ENCODE data around the gene GLI3. TPM values are rescaled to one million over a fixed set of nuclear protein-coding genes. Genes with fewer than 3 reads are reported as not detected.

The GLI3 gene
- total RNA-seq, 4 donors from 2014 or later = 8.6 to 12.6 (median 8.7) TPM

DNA sequence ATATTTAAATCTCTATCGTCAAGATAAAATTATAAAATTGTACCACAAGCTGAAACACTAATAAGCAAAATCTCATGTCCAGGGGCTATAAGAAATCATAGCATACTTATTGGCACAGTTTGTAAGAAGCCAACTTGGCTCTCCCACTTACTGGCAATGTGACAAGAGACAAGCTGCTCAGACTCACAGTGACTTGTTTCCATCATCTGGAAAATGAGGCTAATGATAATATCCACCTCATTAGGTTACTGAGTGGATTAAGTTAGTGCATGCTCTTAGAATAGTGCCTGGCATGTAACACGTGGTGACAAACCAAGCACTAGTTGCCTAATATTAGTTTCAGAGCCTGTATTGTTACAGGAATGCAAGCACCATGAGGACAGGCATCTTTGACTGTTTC lies 234.4 kb downstream of the GLI3 start:
- no peak for TF ChIP-seq POLR2A (IDR thresholded peaks at IDR 0.05)
- Histone ChIP-seq H3K4me1 (peaks cover 0 to under 1% (median 0%) of the 10 kb centered on the region in 4 donors), H3K9me3 (no peaks in the 10 kb centered on the region), H3K27ac (no peak overlapping the region), H3K36me3 (peaks cover 0 to 7% (median 0%) of the 10 kb centered on the region in 3 donors), H3K27me3 (no peaks in the 10 kb centered on the region), H3K4me3 (no peak overlapping the region)
- no peak for DNase-seq (ENCODE audit: low spot score in 2 of 2)
- WGBS, 2 donors = 65 to 82% methylated on average over 2 of the region's 2 CpGs

DNA sequence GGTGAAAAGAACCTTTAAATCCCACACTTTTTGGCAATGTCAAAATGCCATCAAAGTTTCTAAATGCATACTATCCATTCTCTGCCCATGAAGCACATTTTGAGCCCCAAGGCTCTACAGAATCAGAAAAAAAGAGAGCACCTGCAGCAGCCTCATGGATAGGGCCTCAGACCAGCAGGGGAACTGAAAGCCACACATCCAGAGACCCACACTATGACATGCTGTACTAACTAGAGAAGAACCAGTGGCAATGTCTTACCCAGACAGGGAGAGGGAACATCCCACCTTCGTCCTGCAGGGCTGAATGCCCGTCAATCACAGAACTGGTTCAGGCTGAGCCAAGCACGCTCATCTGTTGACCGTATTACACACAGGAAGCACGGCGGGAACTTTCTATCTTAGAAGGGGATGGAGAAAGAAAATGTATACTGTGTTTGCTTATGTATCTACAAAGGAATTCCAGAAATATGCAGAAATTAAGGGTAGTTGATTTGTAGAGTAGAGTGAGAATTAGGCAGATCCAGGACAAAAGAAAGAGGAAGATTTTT lies 237.2 kb downstream of the GLI3 start:
- H3K9me3 ChIP-seq = no peaks in the 10 kb centered on the region
- no peak overlapping the region for H3K4me3 ChIP-seq
- no peaks in the 10 kb centered on the region for H3K27me3 ChIP-seq
- no peak for DNase-seq (ENCODE audit: low spot score in 2 of 2)
- H3K27ac ChIP-seq = no peak overlapping the region
- peaks cover 0 to 7% (median 0%) of the 10 kb centered on the region in 3 donors for H3K36me3 ChIP-seq
- TF ChIP-seq, protein P1, sequence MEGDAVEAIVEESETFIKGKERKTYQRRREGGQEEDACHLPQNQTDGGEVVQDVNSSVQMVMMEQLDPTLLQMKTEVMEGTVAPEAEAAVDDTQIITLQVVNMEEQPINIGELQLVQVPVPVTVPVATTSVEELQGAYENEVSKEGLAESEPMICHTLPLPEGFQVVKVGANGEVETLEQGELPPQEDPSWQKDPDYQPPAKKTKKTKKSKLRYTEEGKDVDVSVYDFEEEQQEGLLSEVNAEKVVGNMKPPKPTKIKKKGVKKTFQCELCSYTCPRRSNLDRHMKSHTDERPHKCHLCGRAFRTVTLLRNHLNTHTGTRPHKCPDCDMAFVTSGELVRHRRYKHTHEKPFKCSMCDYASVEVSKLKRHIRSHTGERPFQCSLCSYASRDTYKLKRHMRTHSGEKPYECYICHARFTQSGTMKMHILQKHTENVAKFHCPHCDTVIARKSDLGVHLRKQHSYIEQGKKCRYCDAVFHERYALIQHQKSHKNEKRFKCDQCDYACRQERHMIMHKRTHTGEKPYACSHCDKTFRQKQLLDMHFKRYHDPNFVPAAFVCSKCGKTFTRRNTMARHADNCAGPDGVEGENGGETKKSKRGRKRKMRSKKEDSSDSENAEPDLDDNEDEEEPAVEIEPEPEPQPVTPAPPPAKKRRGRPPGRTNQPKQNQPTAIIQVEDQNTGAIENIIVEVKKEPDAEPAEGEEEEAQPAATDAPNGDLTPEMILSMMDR (IDR thresholded peaks at IDR 0.05) = no peak
- WGBS, 2 donors = 91 to 93% methylated on average over 6 of the region's 6 CpGs
- peaks cover 0 to 29% (median 7%) of the 10 kb centered on the region in 4 donors for H3K4me1 ChIP-seq

DNA sequence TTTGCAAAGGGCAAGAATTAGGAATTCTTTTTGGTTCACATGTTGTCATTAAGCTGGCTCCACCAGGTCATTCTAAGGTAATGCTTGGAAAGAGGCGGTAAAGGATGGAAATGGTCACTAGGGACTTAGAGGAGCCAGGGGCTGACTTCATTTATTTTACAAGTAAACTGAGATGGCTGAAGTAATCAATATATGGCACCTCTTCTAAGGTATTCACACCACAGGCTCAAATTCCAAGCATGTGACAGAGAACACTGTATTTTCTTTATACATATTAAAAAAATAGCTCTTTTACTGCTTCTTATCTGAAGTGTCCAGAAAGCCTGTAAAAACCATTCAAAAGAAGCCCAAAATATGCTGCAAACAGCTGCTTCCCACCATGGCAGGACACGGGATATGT lies 239.0 kb downstream of the GLI3 start:
- TF ChIP-seq, protein P1 (IDR thresholded peaks at IDR 0.05) = no peak
- TF ChIP-seq EP300 (IDR thresholded peaks at IDR 0.05) (no peak), POLR2A (IDR thresholded peaks at IDR 0.05) (no peak)
- no peaks in the 10 kb centered on the region for H3K27me3 ChIP-seq
- H3K9me3 ChIP-seq = no peaks in the 10 kb centered on the region
- H3K4me1 ChIP-seq = peaks cover 0 to 47% (median 7%) of the 10 kb centered on the region in 4 donors
- peaks cover 0 to 7% (median 0%) of the 10 kb centered on the region in 3 donors for H3K36me3 ChIP-seq
- no peak overlapping the region for H3K27ac ChIP-seq
- no peak overlapping the region for H3K4me3 ChIP-seq
- 83 to 89% methylated on average over 2 of the region's 2 CpGs for WGBS, 2 donors
- DNase-seq (ENCODE audit: low spot score in 2 of 2) = no peak

DNA sequence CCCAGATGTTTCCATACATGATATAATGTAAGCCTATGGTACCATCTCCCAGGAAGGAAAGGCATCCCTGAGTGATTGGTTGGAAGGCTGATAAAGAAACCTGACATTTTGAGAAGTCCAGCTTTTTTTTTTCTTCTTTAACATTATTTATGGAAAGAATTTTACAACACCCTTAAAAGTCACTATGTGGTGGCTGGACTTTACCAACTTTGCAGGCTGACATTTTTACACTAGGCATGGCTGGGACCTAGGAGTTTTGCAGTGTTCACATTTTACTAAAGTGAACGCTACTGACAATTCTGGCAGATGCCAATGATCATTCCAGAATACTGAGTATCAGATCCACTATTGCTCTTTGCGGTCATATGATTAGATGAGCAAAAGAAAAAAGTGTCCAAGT lies 239.9 kb downstream of the GLI3 start:
- peak overlapping the region in 1 of 4 donors; percentile 8 for H3K27ac ChIP-seq
- H3K9me3 ChIP-seq = no peaks in the 10 kb centered on the region
- TF ChIP-seq EP300 (IDR thresholded peaks at IDR 0.05) = no peak
- no peak for DNase-seq (ENCODE audit: low spot score in 2 of 2)
- no peak overlapping the region for H3K4me3 ChIP-seq
- peaks cover 0 to 7% (median 0%) of the 10 kb centered on the region in 3 donors for H3K36me3 ChIP-seq
- no peaks in the 10 kb centered on the region for H3K27me3 ChIP-seq
- 73 to 74% methylated on average over 2 of the region's 2 CpGs for WGBS, 2 donors
- peaks cover 0 to 55% (median 7%) of the 10 kb centered on the region in 4 donors for H3K4me1 ChIP-seq

DNA sequence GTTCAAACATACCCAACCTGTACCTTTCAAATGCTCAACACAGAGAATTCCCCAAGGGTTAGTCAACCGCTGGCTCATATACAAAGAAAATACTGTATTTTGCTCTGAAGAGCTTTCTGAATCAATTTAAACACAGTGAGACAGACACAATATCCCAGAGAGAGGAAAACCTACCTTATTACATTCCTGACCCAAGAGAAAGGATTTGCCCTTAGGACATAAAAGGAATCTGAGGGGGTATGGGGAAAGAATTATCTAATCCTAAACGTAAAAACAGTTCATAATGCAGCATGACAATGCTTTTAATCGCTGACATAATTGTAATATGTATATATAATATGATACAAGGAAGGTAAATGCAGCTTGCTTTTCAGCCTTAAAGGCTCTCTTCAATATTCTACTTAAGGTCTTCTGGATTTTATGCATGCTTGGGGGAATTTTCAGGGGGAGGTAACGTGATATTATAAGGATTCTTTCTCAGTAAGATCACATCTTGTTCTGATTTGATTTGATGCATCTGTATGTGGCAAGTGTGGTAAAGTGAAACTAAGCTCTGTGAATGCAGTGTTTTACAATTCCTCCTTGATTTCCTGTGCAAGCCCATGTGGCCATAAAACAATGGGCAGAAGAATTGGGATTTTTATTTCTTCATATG lies 240.5 kb downstream of the GLI3 start:
- Histone ChIP-seq H3K27me3 (no peaks in the 10 kb centered on the region), H3K4me1 (peaks cover 0 to 59% (median 7%) of the 10 kb centered on the region in 4 donors), H3K27ac (peak overlapping the region in 1 of 4 donors; percentile 8), H3K4me3 (no peak overlapping the region), H3K9me3 (no peaks in the 10 kb centered on the region), H3K36me3 (peaks cover 0 to 7% (median 0%) of the 10 kb centered on the region in 3 donors)
- 46 to 50% methylated on average over 4 of the region's 4 CpGs for WGBS, 2 donors
- DNase-seq (ENCODE audit: low spot score in 2 of 2) = no peak
- TF ChIP-seq POLR2A (IDR thresholded peaks at IDR 0.05) = no peak
- TF ChIP-seq, protein P1 (IDR thresholded peaks at IDR 0.05) = no peak
- no peak for TF ChIP-seq EP300 (IDR thresholded peaks at IDR 0.05)

DNA sequence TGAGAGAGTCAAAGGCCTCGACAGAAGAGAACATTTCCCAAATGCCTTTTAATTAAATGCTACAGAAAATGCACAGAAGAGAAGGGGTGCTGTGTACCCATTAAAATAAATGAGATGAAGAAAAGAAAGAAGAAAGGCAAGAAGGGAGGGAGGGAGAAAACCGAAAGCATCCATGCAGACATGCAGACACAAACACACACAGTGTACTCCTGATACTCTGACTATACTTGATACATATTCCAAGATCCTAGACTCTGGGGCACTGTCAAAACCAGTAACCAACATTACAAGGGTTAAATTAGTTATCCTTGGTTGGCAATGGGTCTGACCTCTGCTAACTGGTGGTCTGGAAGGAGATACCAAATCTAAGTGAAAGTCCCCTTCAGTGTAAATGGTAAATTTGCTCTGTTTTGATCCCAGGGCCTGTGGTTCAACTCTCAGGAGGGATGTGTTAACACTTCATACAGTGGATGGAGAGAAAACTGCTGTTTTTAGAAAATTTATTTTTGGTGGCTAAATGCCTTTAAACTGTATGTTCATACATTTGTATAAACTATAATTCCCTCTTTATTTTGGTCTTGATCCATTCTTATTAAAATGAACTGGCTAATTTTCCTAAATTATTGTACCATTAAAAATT lies 241.3 kb downstream of the GLI3 start:
- 63 to 69% methylated on average over 2 of the region's 2 CpGs for WGBS, 2 donors

More for the DNA sequence above, 241.3 kb downstream of the GLI3 start:
- peaks cover 0 to 64% (median 7%) of the 10 kb centered on the region in 4 donors for H3K4me1 ChIP-seq
- H3K27me3 ChIP-seq = no peaks in the 10 kb centered on the region
- H3K36me3 ChIP-seq = peaks cover 0 to 7% (median 0%) of the 10 kb centered on the region in 3 donors
- TF ChIP-seq POLR2A (IDR thresholded peaks at IDR 0.05) (no peak), EP300 (IDR thresholded peaks at IDR 0.05) (no peak)
- TF ChIP-seq, protein P1 (IDR thresholded peaks at IDR 0.05) = no peak
- H3K4me3 ChIP-seq = no peak overlapping the region
- peak overlapping the region in 1 of 4 donors; percentile 6 for H3K27ac ChIP-seq
- H3K9me3 ChIP-seq = no peaks in the 10 kb centered on the region
- DNase-seq (ENCODE audit: low spot score in 2 of 2) = no peak

Data from tibial nerve (tissue), 4 donors.